ENCODE results near the gene SQSTM1. TPM values are rescaled to one million over a fixed set of nuclear protein-coding genes. Genes with fewer than 3 reads are reported as not detected.

The SQSTM1 gene
- total and polyA plus RNA-seq, 11 donors = 177 to 747 (median 396) TPM

DNA sequence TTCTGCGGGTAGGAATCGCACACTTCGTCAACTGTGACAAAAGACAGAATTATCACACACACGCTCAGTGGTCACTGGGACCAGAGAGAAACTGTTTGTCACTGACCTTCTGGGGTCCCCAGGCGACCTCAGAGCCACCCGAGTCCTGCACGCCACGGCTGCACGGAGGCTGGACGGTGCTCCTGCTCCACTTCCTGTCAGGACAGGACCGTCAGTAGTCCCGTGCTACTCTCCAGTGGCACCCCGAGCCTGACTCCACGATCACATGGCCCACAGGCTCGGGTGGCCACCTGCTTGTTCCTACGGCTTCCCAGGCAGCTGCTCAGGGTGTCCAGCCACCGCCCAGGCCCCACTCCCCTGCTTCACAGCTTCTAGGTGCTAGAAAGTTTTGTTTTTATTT, 20.1 kb downstream of the SQSTM1 start:
- WGBS, 4 donors = 87 to 92% (median 90%) methylated on average over 16 to 17 of the region's 17 CpGs

GRCh38 chr5:179841621-179842020, 20.9 kb downstream of the SQSTM1 start:
- no peak for ATAC-seq
- no peak overlapping the region for H3K4me3 ChIP-seq
- DNase-seq = no peak
- intact Hi-C loops (cut with DNase I) = no loop called here
- no peaks in the 10 kb centered on the region for H3K27me3 ChIP-seq
- WGBS, 4 donors = 96 to 100% (median 98%) methylated on average over 5 to 9 of the region's 9 CpGs
- H3K36me3 ChIP-seq = peaks cover 0 to 90% (median 63%) of the 10 kb centered on the region in 9 donors
- H3K27ac ChIP-seq = no peak overlapping the region
- H3K9me3 ChIP-seq = peaks cover 0 to 19% (median 7%) of the 10 kb centered on the region in 12 donors
- TF ChIP-seq CTCF (IDR thresholded peaks at IDR 0.05) (no peak), POLR2A (IDR thresholded peaks at IDR 0.05) (no peak)
- peaks cover 0 to 15% (median 3%) of the 10 kb centered on the region in 12 donors for H3K4me1 ChIP-seq

More for the DNA sequence above, 20.1 kb downstream of the SQSTM1 start:
- Histone ChIP-seq H3K36me3 (peaks cover 0 to 90% (median 63%) of the 10 kb centered on the region in 9 donors), H3K9me3 (peaks cover 0 to 17% (median 7%) of the 10 kb centered on the region in 12 donors), H3K4me1 (peaks cover 0 to 23% (median 4%) of the 10 kb centered on the region in 12 donors), H3K4me3 (no peak overlapping the region), H3K27me3 (no peaks in the 10 kb centered on the region), H3K27ac (no peak overlapping the region)
- no peak for DNase-seq
- ATAC-seq = peak in 1 of 4 donors; percentile 5
- TF ChIP-seq CTCF (IDR thresholded peaks at IDR 0.05) = no peak
- TF ChIP-seq POLR2A (IDR thresholded peaks at IDR 0.05) = no peak
- intact Hi-C loops (cut with DNase I) = no loop called here

DNA sequence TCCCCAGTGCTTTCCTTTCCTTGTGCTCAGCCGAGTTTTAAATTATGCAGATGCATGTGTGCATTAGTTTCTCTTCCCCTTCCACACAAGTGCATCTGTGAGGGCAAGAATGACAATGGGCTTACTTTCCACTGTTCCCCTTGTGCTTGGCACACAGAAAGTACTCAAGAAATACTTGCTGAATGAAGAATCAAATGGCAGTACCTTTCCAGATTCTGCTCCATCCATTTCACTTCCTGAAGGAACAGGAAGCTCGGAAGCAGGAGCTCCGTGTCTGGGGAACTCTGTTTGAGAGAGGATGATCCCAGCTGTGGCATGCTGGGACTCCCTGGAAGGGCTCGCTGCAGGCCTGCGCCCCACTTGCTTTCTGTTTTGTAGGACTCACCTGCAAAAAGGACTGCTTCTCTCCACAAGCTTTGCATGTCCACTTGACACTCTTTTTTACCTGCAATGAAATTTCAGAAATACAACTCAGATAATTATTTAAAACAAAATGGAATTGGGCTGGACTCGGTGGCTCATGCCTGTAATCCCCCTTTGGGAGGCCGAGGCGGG, 32.4 kb downstream of the SQSTM1 start:
- TF ChIP-seq POLR2A (IDR thresholded peaks at IDR 0.05) = no peak
- no peak for DNase-seq
- ATAC-seq = no peak
- WGBS, 4 donors = 79 to 86% (median 83%) methylated on average over 8 of the region's 8 CpGs
- H3K27me3 ChIP-seq = no peaks in the 10 kb centered on the region
- peaks cover 0 to 56% (median 50%) of the 10 kb centered on the region in 9 donors for H3K36me3 ChIP-seq
- no peak overlapping the region for H3K4me3 ChIP-seq
- intact Hi-C loops (cut with DNase I) = loop anchor here in 2 of 10 donors (10.0 kb wide), 2 partner anchors 48 to 88 kb away; partner anchors contain the start of gene MGAT4B (in 1 of the 2)
- no peaks in the 10 kb centered on the region for H3K9me3 ChIP-seq
- H3K4me1 ChIP-seq = peaks cover 0 to 14% (median 7%) of the 10 kb centered on the region in 12 donors
- no peak overlapping the region for H3K27ac ChIP-seq

- DNase-seq (no peak), ATAC-seq (no peak)
- intact Hi-C loops (cut with DNase I) = loop anchor here in 2 of 10 donors (10.0 kb wide), 2 partner anchors 50 to 90 kb away; partner anchors contain the start of gene MGAT4B (in 1 of the 2)
Observed at GRCh38 chr5:179854356-179854755, 33.7 kb downstream of the SQSTM1 start.

More at GRCh38 chr5:179854356-179854755, 33.7 kb downstream of the SQSTM1 start:
- no peak overlapping the region for H3K27ac ChIP-seq
- peaks cover 0 to 46% (median 38%) of the 10 kb centered on the region in 9 donors for H3K36me3 ChIP-seq
- H3K4me1 ChIP-seq = peaks cover 0 to 16% (median 9%) of the 10 kb centered on the region in 12 donors
- TF ChIP-seq POLR2A (IDR thresholded peaks at IDR 0.05) (no peak), CTCF (IDR thresholded peaks at IDR 0.05) (no peak)
- H3K9me3 ChIP-seq = no peaks in the 10 kb centered on the region
- 93 to 96% (median 95%) methylated on average over 8 of the region's 8 CpGs for WGBS, 4 donors
- no peak overlapping the region for H3K4me3 ChIP-seq
- no peaks in the 10 kb centered on the region for H3K27me3 ChIP-seq
